ENCODE results near the gene CYB5R3.
"Not testable (repeated sequence)": the region's sequence is repeated elsewhere in the genome, so short reads cannot be mapped to it uniquely, and the experiment has no call there.

The CYB5R3 gene

GRCh38 chr22:42623301-42623751 is 25.9 kb downstream of the CYB5R3 start:
- no peak for DNase-seq (ENCODE audit: low spot score)

- no peak for DNase-seq (ENCODE audit: low spot score)
These were observed 27.0 kb downstream of the CYB5R3 start for GRCh38 chr22:42622061-42622710.

GRCh38 chr22:42621505-42622002 is 27.6 kb downstream of the CYB5R3 start:
- DNase-seq (ENCODE audit: low spot score), result peak; percentile 96

GRCh38 chr22:42620084-42620483 is 29.1 kb downstream of the CYB5R3 start:
- DNase-seq (ENCODE audit: low spot score), result no peak

GRCh38 chr22:42619261-42620063 is 29.7 kb downstream of the CYB5R3 start:
- DNase-seq (ENCODE audit: low spot score), result no peak

- DNase-seq (ENCODE audit: low spot score), result no peak
These were observed 31.8 kb downstream of the CYB5R3 start for GRCh38 chr22:42617155-42617983.

- not testable (repeated sequence) for DNase-seq (ENCODE audit: low spot score)
These were observed 33.4 kb downstream of the CYB5R3 start for GRCh38 chr22:42615860-42616175.

- DNase-seq (ENCODE audit: low spot score), result peak; percentile 77
These were observed 33.9 kb downstream of the CYB5R3 start for GRCh38 chr22:42615092-42615859.

- peak; percentile 95 for DNase-seq (ENCODE audit: low spot score)
These were observed 34.7 kb downstream of the CYB5R3 start, which contains the start of gene POLDIP3 for GRCh38 chr22:42614312-42615091. TSS of gene POLDIP3 (minus strand) at chr22:42614883. CDS start at chr22:42614857, 26 bp downstream.

GRCh38 chr22:42613872-42614301 is 35.3 kb downstream of the CYB5R3 start:
- no peak for DNase-seq (ENCODE audit: low spot score)

- no peak for DNase-seq (ENCODE audit: low spot score)
These were observed 36.9 kb downstream of the CYB5R3 start for GRCh38 chr22:42612336-42612735.

- no peak for DNase-seq (ENCODE audit: low spot score)
These were observed 38.1 kb downstream of the CYB5R3 start for GRCh38 chr22:42611051-42611450.

- no peak for DNase-seq (ENCODE audit: low spot score)
These were observed 39.0 kb downstream of the CYB5R3 start for GRCh38 chr22:42610186-42610585.

- DNase-seq (ENCODE audit: low spot score), result no peak
These were observed 40.3 kb downstream of the CYB5R3 start for GRCh38 chr22:42608823-42609361.

- DNase-seq (ENCODE audit: low spot score), result no peak
These were observed 40.9 kb downstream of the CYB5R3 start for GRCh38 chr22:42608136-42608822.

- not testable (repeated sequence) for DNase-seq (ENCODE audit: low spot score)
These were observed 41.6 kb downstream of the CYB5R3 start for GRCh38 chr22:42607641-42608040.

GRCh38 chr22:42604403-42604802 is 44.8 kb downstream of the CYB5R3 start:
- peak; percentile 13 for DNase-seq (ENCODE audit: low spot score)

- no peak for DNase-seq (ENCODE audit: low spot score)
These were observed 45.8 kb downstream of the CYB5R3 start for GRCh38 chr22:42603427-42603826.

- DNase-seq (ENCODE audit: low spot score), result no peak
These were observed 46.7 kb downstream of the CYB5R3 start for GRCh38 chr22:42602470-42602869.

All from iPS-NIHi11 (cell line).